ENCODE data around the gene CPLX1. TPM values are rescaled to one million over a fixed set of nuclear protein-coding genes. Genes with fewer than 3 reads are reported as not detected.

The CPLX1 gene
- polyA plus RNA-seq, 5 donors, result 0.84 to 2.7 (median 1.1) TPM

DNA sequence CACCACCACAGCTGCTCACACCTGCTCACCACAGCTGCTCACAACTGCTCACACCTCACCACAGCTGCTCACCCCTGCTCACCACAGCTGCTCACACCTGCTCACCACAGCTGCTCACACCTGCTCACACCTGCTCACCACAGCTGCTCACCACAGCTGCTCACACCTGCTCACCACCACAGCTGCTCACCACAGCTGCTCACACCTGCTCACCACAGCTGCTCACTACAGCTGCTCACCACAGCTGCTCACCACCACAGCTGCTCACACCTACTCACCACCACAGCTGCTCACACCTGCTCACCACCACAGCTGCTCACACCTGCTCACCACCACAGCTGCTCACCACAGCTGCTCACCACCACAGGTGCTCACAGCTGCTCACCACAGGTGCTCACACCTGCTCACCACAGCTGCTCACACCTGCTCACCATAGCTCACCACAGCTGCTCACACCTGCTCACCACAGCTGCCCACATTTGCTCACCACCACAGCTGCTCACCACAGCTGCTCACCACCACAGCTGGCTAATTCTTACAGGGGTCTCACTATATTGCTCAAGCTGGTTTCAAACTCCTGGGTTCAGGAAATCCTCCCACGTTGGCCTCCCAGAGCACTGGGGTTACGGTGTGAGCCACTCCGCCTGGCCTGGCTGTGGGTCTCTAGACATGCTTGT lies 30.4 kb upstream of the CPLX1 start:
- no peak for DNase-seq

DNA sequence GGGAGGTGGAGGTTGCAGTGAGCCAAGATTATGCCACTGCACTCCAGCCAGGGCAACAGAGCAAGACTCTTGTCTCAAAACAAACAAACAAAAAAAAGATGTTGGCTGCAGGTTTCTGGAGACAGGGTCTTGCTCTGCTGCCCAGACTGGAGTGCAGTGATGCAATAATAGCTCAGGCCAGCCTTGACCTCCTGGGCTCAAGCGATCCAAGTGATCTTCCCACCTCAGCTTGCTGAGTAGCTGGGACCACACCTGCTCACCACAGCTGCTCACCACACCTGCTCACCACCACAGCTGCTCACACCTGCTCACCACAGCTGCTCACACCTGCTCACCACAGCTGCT lies 29.9 kb upstream of the CPLX1 start:
- DNase-seq, result no peak

DNA sequence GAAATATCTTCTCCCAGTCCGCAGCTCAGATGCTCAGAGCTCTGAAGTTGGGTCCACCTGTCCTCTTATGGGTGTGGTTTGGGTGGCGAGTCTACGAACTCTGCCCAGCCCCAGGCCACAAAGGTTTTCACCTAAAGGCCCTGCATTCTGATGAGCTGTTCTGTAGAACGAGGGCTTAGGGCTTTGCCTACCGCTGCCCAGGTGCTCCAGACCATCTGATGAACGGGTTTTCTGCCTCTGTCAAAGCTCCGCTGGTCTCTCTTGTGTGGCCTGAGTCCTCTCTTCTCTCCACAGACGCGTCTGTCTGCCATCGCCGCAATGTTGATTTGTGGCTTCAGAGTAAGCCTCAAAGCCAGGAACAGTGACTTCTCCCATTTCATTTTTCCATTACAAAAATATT lies 28.4 kb upstream of the CPLX1 start:
- DNase-seq, result no peak

- no peak for DNase-seq
Observed at GRCh38 chr4:853416-853781, 27.5 kb upstream of the CPLX1 start.

DNA sequence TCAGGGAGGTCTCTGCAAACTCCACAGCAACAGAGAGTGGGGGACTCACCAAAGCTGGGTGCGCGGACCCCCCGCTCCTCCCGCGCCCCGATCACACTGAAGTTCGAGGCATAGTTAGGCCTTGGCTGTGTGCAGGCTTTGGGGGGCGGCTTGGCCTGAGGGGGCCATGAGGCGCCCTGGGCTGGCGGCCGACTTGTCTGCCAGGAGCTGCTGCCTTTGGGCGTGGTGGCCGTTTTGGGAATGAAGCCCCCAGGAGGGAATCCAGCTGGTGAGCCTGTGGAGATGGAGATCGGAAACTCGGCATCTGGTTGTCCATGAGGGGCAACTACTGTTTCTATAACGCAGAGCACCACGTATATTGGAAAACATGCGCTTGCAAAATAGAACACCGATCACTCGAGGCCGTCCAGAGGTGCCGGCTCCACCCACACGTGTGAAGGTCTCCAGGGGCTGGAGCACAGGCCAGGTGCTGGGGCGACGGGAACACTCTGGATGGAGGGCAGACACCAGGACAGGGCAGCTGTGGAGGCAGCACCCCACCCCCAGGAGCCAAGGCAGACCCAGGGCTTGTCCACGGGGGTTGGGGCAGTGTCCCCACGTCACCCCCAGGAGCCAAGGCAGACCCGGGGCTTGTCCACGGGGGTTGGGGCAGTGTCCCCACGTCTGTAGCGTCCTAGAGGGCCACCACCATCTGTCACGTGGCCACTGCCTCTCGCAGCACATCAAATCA lies 25.9 kb upstream of the CPLX1 start:
- DNase-seq, result no peak

DNA sequence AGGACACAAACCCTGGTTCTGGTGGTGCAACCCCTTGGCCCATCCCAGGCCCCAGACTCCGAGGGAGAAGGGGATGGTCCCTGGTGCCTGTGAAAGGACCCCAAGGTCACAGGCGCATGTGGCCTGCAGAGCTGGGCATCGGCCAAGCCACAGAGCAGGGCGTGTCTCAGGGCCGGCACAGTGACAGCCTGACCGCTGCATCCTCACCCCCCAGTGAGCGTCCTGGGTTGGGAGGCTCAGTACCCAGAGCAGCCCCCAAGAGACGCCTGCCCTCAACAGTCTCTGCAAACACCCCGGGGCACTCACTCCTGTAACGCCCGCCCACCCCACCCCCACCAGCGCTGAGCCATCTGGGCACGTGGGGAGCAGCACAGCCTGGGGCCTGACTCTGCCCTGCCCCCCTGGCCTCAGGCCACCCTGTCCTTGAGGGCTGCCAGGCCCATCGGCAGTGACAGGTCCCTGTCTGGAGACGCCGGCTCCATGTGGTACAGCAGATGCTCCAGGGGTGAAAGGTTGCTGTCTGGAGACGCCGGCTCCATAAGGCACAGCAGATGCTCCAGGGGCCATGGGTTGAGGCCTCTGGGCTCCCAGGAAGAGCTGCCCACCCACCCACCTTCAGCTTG lies 24.5 kb upstream of the CPLX1 start:
- DNase-seq, result no peak

GRCh38 chr4:849478-850175 lies 23.7 kb upstream of the CPLX1 start:
- no peak for DNase-seq

DNA sequence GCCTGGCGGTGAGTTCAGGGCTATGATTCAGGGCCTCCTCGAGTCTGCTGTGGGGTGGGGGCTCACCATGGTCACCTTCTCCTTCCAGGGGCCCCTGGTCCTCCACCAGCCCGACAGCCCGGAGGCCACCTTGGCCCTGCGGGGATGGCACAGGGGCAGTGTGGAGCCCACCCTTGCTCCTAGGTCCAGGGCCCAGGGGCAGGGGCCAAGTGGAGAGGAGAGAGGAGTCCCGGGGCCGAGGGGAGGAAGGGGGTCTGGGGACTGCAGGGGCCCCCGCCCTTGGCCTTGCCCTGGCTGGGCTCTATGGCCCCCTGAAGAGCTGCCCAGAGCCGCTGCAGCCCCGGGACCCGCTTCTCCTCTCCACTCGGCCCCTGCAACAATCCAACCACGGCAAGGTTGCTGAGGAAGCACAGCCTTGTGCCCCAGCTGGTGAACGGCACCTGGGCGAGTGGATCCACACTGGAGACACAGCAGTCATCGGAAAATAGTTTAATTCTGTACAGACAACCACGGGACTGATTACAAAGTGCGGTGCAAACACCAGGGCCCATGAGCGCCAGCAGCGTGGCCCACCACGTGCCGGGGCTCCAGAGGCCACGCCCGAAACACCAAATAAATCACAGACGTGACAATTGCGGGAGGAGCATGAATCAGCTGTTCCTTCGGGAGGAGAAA lies 23.0 kb upstream of the CPLX1 start:
- DNase-seq, result no peak

GRCh38 chr4:848307-848691 lies 22.4 kb upstream of the CPLX1 start:
- DNase-seq, result no peak

GRCh38 chr4:845836-846251 lies 19.9 kb upstream of the CPLX1 start:
- no peak for DNase-seq

GRCh38 chr4:845233-845835 lies 19.4 kb upstream of the CPLX1 start:
- no peak for DNase-seq

DNA sequence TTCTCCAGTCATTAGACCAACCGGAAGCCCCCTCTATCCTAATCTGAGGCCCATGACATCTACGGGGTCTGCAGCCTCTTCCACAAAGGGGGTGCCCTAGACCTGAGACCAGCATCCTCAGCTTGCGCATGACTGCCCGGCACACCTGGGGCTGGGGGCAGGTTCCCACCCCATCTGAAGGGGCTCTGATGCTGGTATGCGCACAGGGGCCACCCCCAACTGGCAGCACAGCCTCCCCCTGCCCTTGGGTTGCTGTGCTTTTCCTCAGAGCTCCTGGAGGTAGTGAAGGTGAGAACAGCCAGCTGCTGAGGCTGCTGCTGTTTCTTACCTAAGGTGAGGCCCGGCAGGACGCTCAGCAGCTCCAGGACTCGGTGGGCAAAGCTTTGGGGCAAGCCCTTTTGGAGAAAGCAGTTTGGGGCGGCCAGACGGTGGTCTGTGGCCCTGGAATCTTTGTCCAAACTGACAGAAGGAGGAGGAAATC lies 18.9 kb upstream of the CPLX1 start:
- no peak for DNase-seq

- no peak for DNase-seq
Observed at GRCh38 chr4:839675-840443, 13.9 kb upstream of the CPLX1 start.

DNA sequence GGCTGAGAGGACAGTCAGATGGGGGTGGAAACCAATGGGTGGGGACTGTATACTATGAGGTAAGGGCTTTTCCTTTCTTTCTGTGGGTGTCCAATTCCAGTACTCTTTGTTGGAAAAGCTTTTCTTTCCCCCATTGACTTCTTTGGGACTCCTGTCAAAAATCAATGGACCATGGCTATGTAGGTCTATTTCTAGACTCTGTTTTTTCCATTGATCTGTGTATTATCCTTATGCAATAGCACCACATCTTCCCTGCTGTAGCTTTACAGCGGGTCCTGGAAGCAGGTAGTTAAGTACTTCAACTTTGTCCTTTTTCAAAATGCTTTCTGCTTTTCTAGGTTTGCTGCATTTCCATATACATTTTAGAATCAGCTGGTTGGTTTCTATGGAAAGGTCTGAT lies 11.8 kb upstream of the CPLX1 start:
- DNase-seq, result no peak

DNA sequence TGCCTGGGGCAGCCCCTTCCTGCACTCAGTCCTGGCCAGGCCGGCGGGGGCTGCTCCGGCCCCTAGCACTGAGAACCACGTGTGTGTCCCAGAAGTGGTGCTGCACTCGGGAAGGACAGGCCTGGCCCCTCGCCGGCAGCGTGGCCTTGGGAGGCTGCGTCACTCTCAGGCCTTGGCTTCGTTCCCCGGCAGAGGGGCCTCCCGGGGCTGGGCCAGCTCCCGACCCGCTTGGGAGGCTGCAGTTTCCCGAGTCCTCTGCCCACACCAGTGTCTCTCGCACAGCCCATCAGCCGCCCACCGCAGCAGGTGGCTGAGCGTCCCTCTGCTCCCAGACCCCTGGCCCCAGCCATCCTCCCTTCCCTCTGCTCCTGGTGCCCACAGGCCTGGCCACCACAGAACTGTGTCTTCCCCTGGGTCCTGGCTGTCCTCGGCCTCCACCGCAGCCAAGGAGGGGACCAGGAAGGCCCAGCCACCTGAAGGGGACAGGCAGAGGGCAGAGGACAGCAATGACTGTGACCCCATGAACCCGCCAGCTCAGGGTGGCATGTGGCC lies 10.9 kb upstream of the CPLX1 start:
- no peak for DNase-seq

DNA sequence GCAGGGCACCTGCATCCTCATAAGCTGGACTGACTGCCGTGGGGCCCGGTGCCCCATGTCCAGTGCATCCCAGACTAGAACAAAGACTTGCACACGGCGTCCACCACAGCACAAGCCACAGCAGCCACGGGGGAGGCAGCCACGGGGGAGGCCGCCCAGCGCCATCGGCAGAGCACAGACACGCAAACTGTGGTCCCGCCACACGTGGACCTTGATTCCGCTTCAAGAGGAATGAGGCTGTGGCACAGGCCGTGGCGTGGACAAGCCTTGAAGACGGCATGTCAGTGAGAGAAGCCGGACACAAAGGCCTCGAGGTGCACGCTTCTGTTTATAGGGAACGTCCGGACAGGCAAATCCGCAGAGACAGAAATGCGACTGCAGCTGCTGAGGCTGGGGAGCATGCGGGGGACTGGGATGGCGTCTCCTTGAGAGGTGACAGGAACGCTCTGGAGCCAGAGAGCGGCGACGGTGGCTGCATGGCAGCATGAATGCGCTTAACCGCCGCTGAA lies 10.1 kb upstream of the CPLX1 start:
- no peak for DNase-seq

DNA sequence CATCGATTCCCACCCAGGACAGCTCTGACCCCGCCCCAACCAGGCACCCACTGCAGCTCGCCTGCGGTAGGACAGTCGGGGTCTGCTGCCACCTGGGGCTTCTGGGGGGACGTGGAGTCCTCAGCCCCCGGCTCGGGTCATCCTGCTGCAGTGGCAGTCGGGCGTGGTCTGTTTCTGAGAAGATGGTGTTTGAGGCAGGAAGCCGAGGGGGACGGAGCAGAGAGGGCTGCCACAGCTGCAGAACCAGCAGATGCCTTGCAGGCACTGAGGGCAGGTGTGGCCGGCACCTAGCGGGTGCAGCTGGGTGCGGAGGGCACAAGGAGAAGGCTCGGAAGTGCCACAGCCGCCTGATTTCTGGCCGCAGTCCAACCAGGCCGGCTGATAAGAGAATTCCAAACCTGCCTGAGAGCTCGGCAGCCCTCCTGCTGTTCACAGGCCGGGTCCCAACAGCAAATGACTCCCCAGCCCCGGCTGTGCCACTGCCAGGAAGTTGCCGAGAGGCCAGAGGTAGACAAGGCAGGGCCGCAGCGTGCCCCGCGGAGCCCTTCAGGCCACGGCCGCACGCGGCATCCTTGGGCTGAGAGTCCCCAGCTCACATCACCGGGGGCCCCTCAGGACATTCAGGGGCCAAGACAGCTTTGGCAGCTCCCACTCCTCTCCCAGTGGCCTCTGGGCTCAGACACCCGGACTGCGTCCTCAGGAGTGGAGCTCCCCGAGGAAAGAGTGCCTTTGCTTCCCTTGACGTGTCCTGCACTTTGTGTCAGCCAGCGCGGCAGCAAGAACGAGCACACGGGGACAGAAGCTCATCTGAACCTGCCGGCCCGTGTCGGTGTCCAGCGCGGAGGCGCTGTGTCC lies 9.4 kb upstream of the CPLX1 start:
- DNase-seq, result peak; percentile 24 to 35

DNA sequence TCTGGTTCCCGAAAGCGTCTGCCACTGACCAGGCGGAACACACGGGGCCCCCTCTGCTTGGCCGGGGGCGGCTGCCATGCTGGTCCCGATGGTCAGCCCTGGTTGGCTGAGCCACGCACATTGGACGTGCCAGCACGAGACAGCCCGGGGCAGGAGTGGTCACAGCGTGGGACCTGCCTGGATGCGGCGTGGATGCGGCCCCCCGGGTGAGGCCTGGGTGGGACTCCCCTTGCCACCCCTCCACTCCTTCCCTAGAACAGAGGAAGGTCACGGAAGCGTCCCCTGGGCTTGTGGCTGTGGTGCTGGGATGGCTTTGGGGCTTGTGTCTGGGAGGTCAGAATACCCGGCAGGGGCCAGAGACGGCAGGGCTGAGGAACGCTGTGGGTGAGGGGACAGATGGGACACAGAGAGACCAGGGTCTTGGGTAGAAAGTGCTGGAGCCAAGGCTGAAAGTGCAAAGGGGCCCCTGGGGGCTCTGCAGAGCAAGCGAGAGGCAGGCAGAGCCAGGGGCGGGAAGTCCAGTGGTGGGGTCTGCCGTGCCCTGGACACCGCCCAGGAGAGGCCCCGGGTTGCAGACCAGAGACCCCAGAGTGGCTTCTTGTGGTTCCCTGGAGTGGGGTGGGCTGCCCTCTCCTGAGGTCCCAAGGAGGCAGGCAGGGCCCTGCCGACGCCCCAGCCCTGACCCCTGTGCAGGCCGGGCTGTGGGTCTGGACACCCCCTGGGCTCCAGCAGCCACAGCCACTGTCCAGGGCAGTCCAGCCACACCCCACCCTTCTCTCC lies 8.6 kb upstream of the CPLX1 start:
- no peak for DNase-seq
